NCI-H1048 (cell line): Measurements from ENCODE around the gene MYL3.

Experiments used
- DNase-seq: peaks from one replicate; lab custom pipeline; 2025; lab: John Stamatoyannopoulos, UW

The MYL3 gene

GRCh38 chr3:46850468-46850779 lies 12.8 kb downstream of the MYL3 start:
- DNase-seq, result no peak

GRCh38 chr3:46849686-46850467 lies 13.4 kb downstream of the MYL3 start:
- DNase-seq, result no peak

GRCh38 chr3:46849045-46849631 lies 14.1 kb downstream of the MYL3 start:
- no peak for DNase-seq

- no peak for DNase-seq
These were observed 14.8 kb downstream of the MYL3 start for GRCh38 chr3:46848271-46849044.

- no peak for DNase-seq
These were observed 15.5 kb downstream of the MYL3 start for GRCh38 chr3:46847744-46848143.

- DNase-seq, result no peak
These were observed 16.4 kb downstream of the MYL3 start for GRCh38 chr3:46846624-46847542.

- DNase-seq, result no peak
These were observed 17.2 kb downstream of the MYL3 start for GRCh38 chr3:46845860-46846623.

- DNase-seq, result no peak
These were observed 17.8 kb downstream of the MYL3 start for GRCh38 chr3:46845397-46845859.

- no peak for DNase-seq
These were observed 18.3 kb downstream of the MYL3 start for GRCh38 chr3:46844881-46845312.

- DNase-seq, result no peak
These were observed 18.8 kb downstream of the MYL3 start for GRCh38 chr3:46844397-46844796.

- DNase-seq, result no peak
These were observed 19.7 kb downstream of the MYL3 start for GRCh38 chr3:46843508-46843907.

- DNase-seq, result no peak
These were observed 22.8 kb downstream of the MYL3 start for GRCh38 chr3:46840491-46840890.

- no peak for DNase-seq
These were observed 24.9 kb downstream of the MYL3 start for GRCh38 chr3:46838301-46838700.

GRCh38 chr3:46835491-46835890 lies 27.8 kb downstream of the MYL3 start:
- no peak for DNase-seq

GRCh38 chr3:46835054-46835453 lies 28.2 kb downstream of the MYL3 start:
- DNase-seq, result no peak

GRCh38 chr3:46833346-46834300 lies 29.6 kb downstream of the MYL3 start:
- DNase-seq, result no peak

- DNase-seq, result no peak
These were observed 31.4 kb downstream of the MYL3 start for GRCh38 chr3:46831841-46832240.

- no peak for DNase-seq
These were observed 31.9 kb downstream of the MYL3 start for GRCh38 chr3:46831316-46831715.

- no peak for DNase-seq
These were observed 32.4 kb downstream of the MYL3 start for GRCh38 chr3:46830801-46831200.

- no peak for DNase-seq
These were observed 33.5 kb downstream of the MYL3 start for GRCh38 chr3:46829699-46830208.
